H9 (cell line): ENCODE data around the gene ELOVL3. TPM values are rescaled to one million over a fixed set of nuclear protein-coding genes. Genes with fewer than 3 reads are reported as not detected.

Source experiments
- DNase-seq: peaks from one replicate; pipeline ENCODE4 v3.0.0-alpha.2; 2017
- H2AFZ ChIP-seq: one replicate; pipeline ENCODE4 v1.6.1; 2013; ENCODE audit warnings: mild to moderate bottlenecking, low read length, control low read depth, moderate library complexity
- H2AK5ac ChIP-seq: 2 replicates; pipeline ENCODE4 v1.6.1; 2013; ENCODE audit warnings: low read length, control low read depth, mixed read lengths; ENCODE audit not compliant: insufficient read length
- H2BK120ac ChIP-seq: one replicate; pipeline ENCODE4 v1.6.1; 2013; ENCODE audit warnings: low read depth, mild to moderate bottlenecking, low read length, control low read depth, inconsistent platforms; ENCODE audit not compliant: poor library complexity, severe bottlenecking
- H2BK12ac ChIP-seq: 2 replicates; pipeline ENCODE4 v1.6.1; 2013; ENCODE audit warnings: low read length, control low read depth, mixed read lengths, low read depth; ENCODE audit not compliant: insufficient read length
- H2BK15ac ChIP-seq: 2 replicates; pipeline ENCODE4 v1.6.1; 2013; ENCODE audit warnings: low read depth, low read length, control low read depth
- H2BK20ac ChIP-seq: one replicate; pipeline ENCODE4 v1.6.1; 2013; ENCODE audit warnings: low read depth, mild to moderate bottlenecking, low read length, control low read depth, inconsistent platforms; ENCODE audit not compliant: poor library complexity, severe bottlenecking
- H2BK5ac ChIP-seq: 2 replicates; pipeline ENCODE4 v1.6.1; 2013; ENCODE audit warnings: low read length, control low read depth, mixed read lengths; ENCODE audit not compliant: insufficient read length
- H3K14ac ChIP-seq: 2 replicates; pipeline ENCODE4 v1.6.1; 2013; ENCODE audit warnings: low read length, control low read depth; ENCODE audit not compliant: insufficient read depth
- H3K18ac ChIP-seq: 2 replicates; pipeline ENCODE4 v1.6.1; 2013; ENCODE audit warnings: low read depth, mild to moderate bottlenecking, mixed read lengths, low read length, control low read depth; ENCODE audit not compliant: insufficient read length
- H3K23ac ChIP-seq: 2 replicates; pipeline ENCODE4 v1.6.1; 2013; ENCODE audit warnings: low read length, control low read depth, mixed read lengths, low read depth; ENCODE audit not compliant: insufficient read length
- H3K23me2 ChIP-seq: 2 replicates; pipeline ENCODE4 v1.6.1; 2013; ENCODE audit warnings: low read depth, mild to moderate bottlenecking, mixed read lengths, low read length, control low read depth; ENCODE audit not compliant: insufficient read length, poor library complexity, severe bottlenecking
- H3K27ac ChIP-seq: 2 replicates; pipeline ENCODE4 v1.5.1; 2013; ENCODE audit warnings: low read length, control low read depth, mixed read lengths, low read depth; ENCODE audit not compliant: insufficient read length
- H3K27me3 ChIP-seq: 2 replicates; pipeline ENCODE4 v1.6.1; 2013; ENCODE audit warnings: low read length, control low read depth, inconsistent platforms; ENCODE audit not compliant: insufficient read depth
- H3K4ac ChIP-seq: 2 replicates; pipeline ENCODE4 v1.6.1; 2013; ENCODE audit warnings: low read depth, mild to moderate bottlenecking, control low read depth, inconsistent platforms, low read length, moderate library complexity
- H3K4me1 ChIP-seq: 2 replicates; pipeline ENCODE4 v1.6.1; 2013; ENCODE audit warnings: low read length, control low read depth, inconsistent platforms; ENCODE audit not compliant: insufficient read depth
- H3K4me2 ChIP-seq: 2 replicates; pipeline ENCODE4 v1.6.1; 2013; ENCODE audit warnings: low read length, control low read depth, mixed read lengths; ENCODE audit not compliant: insufficient read length, insufficient read depth
- H3K56ac ChIP-seq: 2 replicates; pipeline ENCODE4 v1.6.1; 2013; ENCODE audit warnings: low read depth, mild to moderate bottlenecking, mixed read lengths, low read length, control low read depth; ENCODE audit not compliant: insufficient read length
- H3K79me1 ChIP-seq: 2 replicates; pipeline ENCODE4 v1.6.1; 2013; ENCODE audit warnings: low read depth, mild to moderate bottlenecking, moderate library complexity, low read length, control low read depth, inconsistent platforms; ENCODE audit not compliant: insufficient read depth, poor library complexity, severe bottlenecking
- H3K79me2 ChIP-seq: 2 replicates; pipeline ENCODE4 v1.6.1; 2013; ENCODE audit warnings: low read length, control low read depth, inconsistent platforms; ENCODE audit not compliant: insufficient read depth
- H3K9ac ChIP-seq: 2 replicates; pipeline ENCODE4 v1.6.1; 2013; ENCODE audit warnings: low read length, control low read depth, mixed read lengths; ENCODE audit not compliant: insufficient read length; ENCODE audit errors: extremely low read depth
- H3K9me3 ChIP-seq: one replicate; pipeline ENCODE4 v1.6.1; 2013; ENCODE audit warnings: low read depth, low read length, inconsistent platforms; ENCODE audit not compliant: control insufficient read depth
- H3T11ph ChIP-seq: one replicate; pipeline ENCODE4 v1.6.1; 2013; ENCODE audit warnings: mild to moderate bottlenecking, low read length, control low read depth, inconsistent platforms
- H4K20me1 ChIP-seq: one replicate; pipeline ENCODE4 v1.6.1; 2013; ENCODE audit not compliant: control insufficient read depth, insufficient read length, insufficient read depth
- H4K5ac ChIP-seq: 2 replicates; pipeline ENCODE4 v1.6.1; 2013; ENCODE audit warnings: low read depth, mild to moderate bottlenecking, mixed read lengths, low read length, control low read depth; ENCODE audit not compliant: insufficient read length
- H4K8ac ChIP-seq: replicated peaks from 2 replicates; pipeline ENCODE4 v1.6.1; 2013; ENCODE audit warnings: low read length, control low read depth, mixed read lengths, low read depth; ENCODE audit not compliant: insufficient read length
- H4K91ac ChIP-seq: 2 replicates; pipeline ENCODE4 v1.6.1; 2013; ENCODE audit warnings: low read depth, mild to moderate bottlenecking, moderate library complexity, mixed read lengths, low read length, control low read depth; ENCODE audit not compliant: insufficient read length
- H3K27ac Mint-ChIP-seq, 3 experiments: 2 replicates in 2 of 3; 3 replicates in 1 of 3; pipeline ENCODE4 v1.8.0; 2020 to 2021; ENCODE audit warnings: mixed read lengths in 3 of 3, mild to moderate bottlenecking in 1 of 3, moderate library complexity in 1 of 3
- H3K27me3 Mint-ChIP-seq: 2 replicates; pipeline ENCODE4 v1.8.0; 2021; ENCODE audit warnings: low read depth, mild to moderate bottlenecking, moderate library complexity, mixed read lengths
- H3K36me3 Mint-ChIP-seq, 3 experiments: 2 replicates in 2 of 3; 3 replicates in 1 of 3; pipeline ENCODE4 v1.8.0; 2020 to 2021; ENCODE audit warnings: low read depth in 3 of 3, mixed read lengths in 3 of 3; ENCODE audit not compliant: insufficient read depth in 1 of 3
- H3K4me1 Mint-ChIP-seq, 2 experiments: 2 replicates each; pipeline ENCODE4 v1.8.0; 2020; ENCODE audit warnings: mixed read lengths in 2 of 2
- H3K4me3 Mint-ChIP-seq, 2 experiments: 2 replicates in 1 of 2; 3 replicates in 1 of 2; pipeline ENCODE4 v1.8.0; 2020 to 2021; ENCODE audit warnings: mild to moderate bottlenecking in 2 of 2, mixed read lengths in 2 of 2, moderate library complexity in 1 of 2
- H3K9me3 Mint-ChIP-seq, 2 experiments: 2 replicates in 1 of 2; 3 replicates in 1 of 2; pipeline ENCODE4 v1.8.0; 2020; ENCODE audit warnings: mild to moderate bottlenecking in 2 of 2, mixed read lengths in 2 of 2, moderate library complexity in 1 of 2
- CTCF ChIP-seq: fragments of 200-600 bp; sonication (generic); conservative IDR thresholded peaks from 3 replicates; pipeline ENCODE4 v1.8.0; 2021; ENCODE audit warnings: antibody characterized with exemption, mild to moderate bottlenecking
- WGBS: extraction: QIAGEN DNeasy Blood & Tissue Kit; methylation state at CpG from one replicate; pipeline ENCODE4 v1.1.7; 2013; ENCODE audit warnings: missing lambda C conversion rate, low lambda C conversion rate, mixed read lengths; ENCODE audit not compliant: insufficient read length; ENCODE audit errors: extremely low coverage; 5-methylcytosine and 5-hydroxymethylcytosine counted together
- total RNA-seq: library from RNA; stranded (reverse); gene quantifications from 2 replicates; pipeline ENCODE4 v1.2.1, GENCODE V29; 2021

The ELOVL3 gene
- total RNA-seq, 1 experiment from 2014 or later: not detected

GRCh38 chr10:102198027-102198426, 28.1 kb upstream of the ELOVL3 start:
- no peak for DNase-seq
- Histone ChIP-seq H3K4ac (no peak overlapping the region), H3K9ac (no peak overlapping the region), H4K8ac (no peak overlapping the region), H2BK120ac (no peak overlapping the region), H2BK20ac (no peak overlapping the region), H2AFZ (no peak overlapping the region), H2BK5ac (no peak overlapping the region), H4K20me1 (no peaks in the 10 kb centered on the region), H3T11ph (no peak overlapping the region), H3K4me2 (no peak overlapping the region), H3K79me2 (no peaks in the 10 kb centered on the region), H2BK12ac (no peak overlapping the region), H3K18ac (no peak overlapping the region), H3K27ac (no peak overlapping the region), H4K91ac (no peak overlapping the region), H2AK5ac (no peak overlapping the region), H3K14ac (no peak overlapping the region), H3K4me1 (no peaks in the 10 kb centered on the region), H3K23me2 (no peaks in the 10 kb centered on the region), H3K9me3 (no peaks in the 10 kb centered on the region), H4K5ac (no peak overlapping the region), H3K27me3 (no peaks in the 10 kb centered on the region), H2BK15ac (no peak overlapping the region), H3K23ac (no peak overlapping the region), H3K56ac (no peak overlapping the region), H3K79me1 (no peaks in the 10 kb centered on the region)
- peaks cover 37 to 46% of the 10 kb centered on the region in 2 experiments for H3K9me3 Mint-ChIP-seq
- H3K36me3 Mint-ChIP-seq: no peaks in the 10 kb centered on the region; a peak in 3 of 7 replicates
- TF ChIP-seq CTCF: no peak
- H3K4me3 Mint-ChIP-seq: no peak overlapping the region
- no CpG with 5 or more reads among the region's 2 CpGs for WGBS
- H3K27me3 Mint-ChIP-seq: peaks cover 57% of the 10 kb centered on the region
- no peaks in the 10 kb centered on the region for H3K4me1 Mint-ChIP-seq
- no peak overlapping the region for H3K27ac Mint-ChIP-seq
